ENCODE data around the gene ADAMTSL1. TPM values are rescaled to one million over a fixed set of nuclear protein-coding genes. Genes with fewer than 3 reads are reported as not detected.

ADAMTSL1 gene
- total and polyA plus RNA-seq, 9 of the 15 experiments (the other 6 are each of a cell fraction or from before 2014, with no cell fraction given), result 0.01 TPM; not detected in 8

DNA sequence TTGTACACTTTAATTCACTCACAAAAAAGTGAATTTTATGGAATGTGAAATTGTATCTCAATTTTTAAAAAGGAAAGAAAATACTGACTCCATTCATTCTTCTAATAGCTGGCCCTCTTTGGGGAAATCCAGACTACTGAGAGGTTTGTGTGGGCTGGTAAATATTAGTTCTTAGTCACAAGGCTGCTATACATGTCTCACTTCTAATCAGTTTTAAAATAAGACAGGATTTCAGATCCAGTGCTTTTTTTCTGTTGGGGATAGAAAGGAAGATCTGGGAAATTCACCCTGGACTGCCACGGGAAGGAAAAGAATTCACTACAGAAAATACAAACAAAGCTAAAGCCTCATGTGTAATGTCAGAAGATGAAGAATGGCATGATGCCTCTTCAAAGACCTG, 32.7 kb upstream of the ADAMTSL1 start (continued):
- no peak for TF ChIP-seq MGA (IDR thresholded peaks at IDR 0.05)
- no peak for TF ChIP-seq IFI16 (CRISPR knock-in tag; IDR thresholded peaks at IDR 0.05)
- TF ChIP-seq GTF2A2 (tag; IDR thresholded peaks at IDR 0.05), result no peak
- no peak for TF ChIP-seq CBFA2T3 (IDR thresholded peaks at IDR 0.05)
- TF ChIP-seq ZNF589 (CRISPR knock-in tag; IDR thresholded peaks at IDR 0.05; ENCODE audit: low read depth), result no peak
- no peak for TF ChIP-seq ZNF584 (CRISPR knock-in tag; IDR thresholded peaks at IDR 0.05; ENCODE audit: low read depth)
- no peak for TF ChIP-seq ELF4 (CRISPR knock-in tag; IDR thresholded peaks at IDR 0.05)
- TF ChIP-seq ZNF695 (CRISPR knock-in tag; IDR thresholded peaks at IDR 0.05), result no peak

Data from K562 (cell line).